HepG2 (cell line): ENCODE results near the gene POLR3H. TPM values are rescaled to one million over a fixed set of nuclear protein-coding genes. Genes with fewer than 3 reads are reported as not detected.
A peak's percentile ranks its signal among the peaks of the same experiment; 100 is the strongest.

ENCODE experiments used
- ADNP ChIP-seq: sonication (generic); formaldehyde crosslinking; IDR thresholded peaks from 2 replicates; pipeline ENCODE4 v1.4.0; 2020; ENCODE audit warnings: missing genetic modification reagents
- HDAC1 ChIP-seq: sonication (generic); formaldehyde crosslinking; IDR thresholded peaks from 2 replicates; pipeline ENCODE4 v1.5.1; 2020; ENCODE audit warnings: mild to moderate bottlenecking, missing genetic modification reagents
- KDM2A ChIP-seq: sonication (generic); formaldehyde crosslinking; IDR thresholded peaks from 2 replicates; pipeline ENCODE4 v1.4.0; 2020; ENCODE audit warnings: low read depth, missing genetic modification reagents, borderline replicate concordance
- KMT2A ChIP-seq: sonication (generic); formaldehyde crosslinking; IDR thresholded peaks from 2 replicates; pipeline ENCODE4 v1.4.0; 2020; ENCODE audit warnings: missing genetic modification reagents
- PAF1 ChIP-seq: IDR thresholded peaks from 2 replicates; pipeline ENCODE4 v1.6.1; 2016; ENCODE audit warnings: missing genetic modification reagents, missing compliant biosample characterization
- RFXANK ChIP-seq: IDR thresholded peaks from 2 replicates; pipeline ENCODE4 v1.6.1; 2016
- SIX4 ChIP-seq: sonication (generic); formaldehyde crosslinking; IDR thresholded peaks from 2 replicates; pipeline ENCODE4 v1.4.0; 2020; ENCODE audit warnings: missing genetic modification reagents
- TEAD2 ChIP-seq: sonication (generic); formaldehyde crosslinking; IDR thresholded peaks from 2 replicates; pipeline ENCODE4 v1.9.0; 2021; ENCODE audit warnings: missing genetic modification reagents
- ZBTB38 ChIP-seq: sonication (generic); formaldehyde crosslinking; IDR thresholded peaks from 2 replicates; pipeline ENCODE4 v1.5.1; 2020; ENCODE audit warnings: mild to moderate bottlenecking, missing genetic modification reagents
- ZNF274 ChIP-seq: sonication (generic); formaldehyde crosslinking; IDR thresholded peaks from 2 replicates; pipeline ENCODE4 v1.5.1; 2020; ENCODE audit warnings: mild to moderate bottlenecking, missing genetic modification reagents
- ZNF629 ChIP-seq: sonication (generic); formaldehyde crosslinking; conservative IDR thresholded peaks from 2 replicates; pipeline ENCODE4 v1.5.0; 2020; ENCODE audit warnings: missing genetic modification reagents
- polyA plus RNA-seq, 8 experiments: library from polyadenylated mRNA; depleted of rRNA in 3 of 8; stranded (reverse) in 7 of 8; unstranded in 1 of 8; fragments of >200 nt; fragmentation: Illumina TruSeq in 4 of 8; extraction: Trizol in 4 of 8; gene quantifications; 2 replicates each; pipeline versions ENCODE4 v1.2.1 to v1.2.3, GENCODE V29; 2011 to 2016; ENCODE audit warnings: low read depth in 4 of 8, missing spikeins in 1 of 8, mixed read lengths in 1 of 8; ENCODE audit not compliant: insufficient read depth in 1 of 8
- total RNA-seq, 5 experiments: library from RNA; depleted of rRNA; stranded (reverse); fragments of >200 nt; fragmentation: Illumina TruSeq; extraction: Trizol; gene quantifications; 2 replicates each; pipeline ENCODE4 v1.2.3, GENCODE V29; 2016; ENCODE audit warnings: low read depth in 1 of 5
- TF ChIP-seq, protein P1 (sequence below), 2 experiments: sonication (generic) in 1 of 2; formaldehyde crosslinking in 1 of 2; IDR thresholded peaks; 2 replicates each; pipeline versions ENCODE4 v1.6.1 to v1.9.0; 2014 to 2022; ENCODE audit warnings: antibody characterized with exemption in 1 of 2, borderline replicate concordance in 1 of 2, inconsistent platforms in 1 of 2, low read depth in 1 of 2, missing genetic modification reagents in 1 of 2
- TF ChIP-seq, protein P2 (sequence below): IDR thresholded peaks from 2 replicates; pipeline ENCODE4 v1.6.1; 2016; ENCODE audit warnings: low read depth, control low read depth
- TF ChIP-seq, protein P3 (sequence below): sonication (generic); formaldehyde crosslinking; IDR thresholded peaks from 2 replicates; pipeline ENCODE4 v1.4.0; 2020; ENCODE audit warnings: missing genetic modification reagents, mild to moderate bottlenecking, borderline replicate concordance
- TF ChIP-seq, protein P4 (sequence below): sonication (generic); formaldehyde crosslinking; IDR thresholded peaks from 2 replicates; pipeline ENCODE4 v1.4.0; 2020; ENCODE audit warnings: missing genetic modification reagents
- TF ChIP-seq, protein P5 (sequence below): sonication (generic); formaldehyde crosslinking; IDR thresholded peaks from 2 replicates; pipeline ENCODE4 v1.4.0; 2020; ENCODE audit warnings: missing genetic modification reagents, low read depth, mild to moderate bottlenecking, borderline replicate concordance

POLR3H gene
- total and polyA plus RNA-seq, 2 of the 13 experiments (the other 11 are each of a cell fraction or from before 2014, with no cell fraction given), result 10.3 to 28.6 TPM

- TF ChIP-seq, protein P1, sequence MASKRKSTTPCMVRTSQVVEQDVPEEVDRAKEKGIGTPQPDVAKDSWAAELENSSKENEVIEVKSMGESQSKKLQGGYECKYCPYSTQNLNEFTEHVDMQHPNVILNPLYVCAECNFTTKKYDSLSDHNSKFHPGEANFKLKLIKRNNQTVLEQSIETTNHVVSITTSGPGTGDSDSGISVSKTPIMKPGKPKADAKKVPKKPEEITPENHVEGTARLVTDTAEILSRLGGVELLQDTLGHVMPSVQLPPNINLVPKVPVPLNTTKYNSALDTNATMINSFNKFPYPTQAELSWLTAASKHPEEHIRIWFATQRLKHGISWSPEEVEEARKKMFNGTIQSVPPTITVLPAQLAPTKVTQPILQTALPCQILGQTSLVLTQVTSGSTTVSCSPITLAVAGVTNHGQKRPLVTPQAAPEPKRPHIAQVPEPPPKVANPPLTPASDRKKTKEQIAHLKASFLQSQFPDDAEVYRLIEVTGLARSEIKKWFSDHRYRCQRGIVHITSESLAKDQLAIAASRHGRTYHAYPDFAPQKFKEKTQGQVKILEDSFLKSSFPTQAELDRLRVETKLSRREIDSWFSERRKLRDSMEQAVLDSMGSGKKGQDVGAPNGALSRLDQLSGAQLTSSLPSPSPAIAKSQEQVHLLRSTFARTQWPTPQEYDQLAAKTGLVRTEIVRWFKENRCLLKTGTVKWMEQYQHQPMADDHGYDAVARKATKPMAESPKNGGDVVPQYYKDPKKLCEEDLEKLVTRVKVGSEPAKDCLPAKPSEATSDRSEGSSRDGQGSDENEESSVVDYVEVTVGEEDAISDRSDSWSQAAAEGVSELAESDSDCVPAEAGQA (IDR thresholded peaks at IDR 0.05; ENCODE audit: low read depth), result no peak
- TF ChIP-seq, protein P1 (CRISPR knock-in tag; IDR thresholded peaks at IDR 0.05; ENCODE audit: borderline replicate concordance), result no peak
- TF ChIP-seq ADNP (CRISPR knock-in tag) (no peak), SIX4 (CRISPR knock-in tag) (peak; percentile 97), KDM2A (CRISPR knock-in tag) (no peak), ZNF274 (CRISPR knock-in tag) (no peak), PAF1 (CRISPR knock-in tag) (no peak), RFXANK (CRISPR knock-in tag) (no peak), KMT2A (CRISPR knock-in tag) (no peak), HDAC1 (no peak), ZBTB38 (CRISPR knock-in tag) (peak; percentile 83), ZNF629 (CRISPR knock-in tag) (no peak), TEAD2 (no peak)
- TF ChIP-seq, protein P2, sequence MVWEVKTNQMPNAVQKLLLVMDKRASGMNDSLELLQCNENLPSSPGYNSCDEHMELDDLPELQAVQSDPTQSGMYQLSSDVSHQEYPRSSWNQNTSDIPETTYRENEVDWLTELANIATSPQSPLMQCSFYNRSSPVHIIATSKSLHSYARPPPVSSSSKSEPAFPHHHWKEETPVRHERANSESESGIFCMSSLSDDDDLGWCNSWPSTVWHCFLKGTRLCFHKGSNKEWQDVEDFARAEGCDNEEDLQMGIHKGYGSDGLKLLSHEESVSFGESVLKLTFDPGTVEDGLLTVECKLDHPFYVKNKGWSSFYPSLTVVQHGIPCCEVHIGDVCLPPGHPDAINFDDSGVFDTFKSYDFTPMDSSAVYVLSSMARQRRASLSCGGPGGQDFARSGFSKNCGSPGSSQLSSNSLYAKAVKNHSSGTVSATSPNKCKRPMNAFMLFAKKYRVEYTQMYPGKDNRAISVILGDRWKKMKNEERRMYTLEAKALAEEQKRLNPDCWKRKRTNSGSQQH (CRISPR knock-in tag), result no peak
- TF ChIP-seq, protein P3, sequence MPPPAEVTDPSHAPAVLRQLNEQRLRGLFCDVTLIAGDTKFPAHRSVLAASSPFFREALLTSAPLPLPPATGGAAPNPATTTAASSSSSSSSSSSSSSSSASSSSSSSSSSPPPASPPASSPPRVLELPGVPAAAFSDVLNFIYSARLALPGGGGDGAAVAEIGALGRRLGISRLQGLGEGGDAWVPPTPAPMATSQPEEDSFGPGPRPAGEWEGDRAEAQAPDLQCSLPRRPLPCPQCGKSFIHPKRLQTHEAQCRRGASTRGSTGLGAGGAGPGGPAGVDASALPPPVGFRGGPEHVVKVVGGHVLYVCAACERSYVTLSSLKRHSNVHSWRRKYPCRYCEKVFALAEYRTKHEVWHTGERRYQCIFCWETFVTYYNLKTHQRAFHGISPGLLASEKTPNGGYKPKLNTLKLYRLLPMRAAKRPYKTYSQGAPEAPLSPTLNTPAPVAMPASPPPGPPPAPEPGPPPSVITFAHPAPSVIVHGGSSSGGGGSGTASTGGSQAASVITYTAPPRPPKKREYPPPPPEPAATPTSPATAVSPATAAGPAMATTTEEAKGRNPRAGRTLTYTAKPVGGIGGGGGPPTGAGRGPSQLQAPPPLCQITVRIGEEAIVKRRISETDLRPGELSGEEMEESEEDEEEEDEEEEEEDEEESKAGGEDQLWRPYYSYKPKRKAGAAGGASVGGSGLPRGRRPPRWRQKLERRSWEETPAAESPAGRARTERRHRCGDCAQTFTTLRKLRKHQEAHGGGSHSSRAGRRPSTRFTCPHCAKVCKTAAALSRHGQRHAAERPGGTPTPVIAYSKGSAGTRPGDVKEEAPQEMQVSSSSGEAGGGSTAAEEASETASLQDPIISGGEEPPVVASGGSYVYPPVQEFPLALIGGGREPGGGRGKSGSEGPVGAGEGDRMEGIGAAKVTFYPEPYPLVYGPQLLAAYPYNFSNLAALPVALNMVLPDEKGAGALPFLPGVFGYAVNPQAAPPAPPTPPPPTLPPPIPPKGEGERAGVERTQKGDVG, result 0 out of 2 replicates have a peak, but pooled peaks have one; percentile 62
- TF ChIP-seq, protein P4, sequence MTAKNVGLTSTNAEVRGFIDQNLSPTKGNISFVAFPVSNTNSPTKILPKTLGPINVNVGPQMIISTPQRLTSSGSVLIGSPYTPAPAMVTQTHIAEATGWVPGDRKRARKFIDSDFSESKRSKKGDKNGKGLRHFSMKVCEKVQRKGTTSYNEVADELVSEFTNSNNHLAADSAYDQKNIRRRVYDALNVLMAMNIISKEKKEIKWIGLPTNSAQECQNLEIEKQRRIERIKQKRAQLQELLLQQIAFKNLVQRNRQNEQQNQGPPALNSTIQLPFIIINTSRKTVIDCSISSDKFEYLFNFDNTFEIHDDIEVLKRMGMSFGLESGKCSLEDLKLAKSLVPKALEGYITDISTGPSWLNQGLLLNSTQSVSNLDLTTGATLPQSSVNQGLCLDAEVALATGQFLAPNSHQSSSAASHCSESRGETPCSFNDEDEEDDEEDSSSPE (CRISPR knock-in tag), result no peak
- TF ChIP-seq, protein P5, sequence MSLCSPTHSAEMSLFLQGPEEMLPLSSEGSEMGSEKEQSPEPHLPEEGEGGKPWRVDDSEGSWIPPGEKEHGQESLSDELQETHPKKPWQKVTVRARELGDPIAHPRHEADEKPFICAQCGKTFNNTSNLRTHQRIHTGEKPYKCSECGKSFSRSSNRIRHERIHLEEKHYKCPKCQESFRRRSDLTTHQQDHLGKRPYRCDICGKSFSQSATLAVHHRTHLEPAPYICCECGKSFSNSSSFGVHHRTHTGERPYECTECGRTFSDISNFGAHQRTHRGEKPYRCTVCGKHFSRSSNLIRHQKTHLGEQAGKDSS (CRISPR knock-in tag), result no peak
Observed at GRCh38 chr22:41512421-41513194, 31.7 kb downstream of the POLR3H start (continued).
